Neural crest cell (in vitro differentiated cells): ENCODE measurements around the gene AP4E1. TPM values are rescaled to one million over a fixed set of nuclear protein-coding genes. Genes with fewer than 3 reads are reported as not detected.
"Not testable (repeated sequence)": the region's sequence is repeated elsewhere in the genome, so short reads cannot be mapped to it uniquely, and the experiment has no call there.

Experiments
- DNase-seq: peaks from one replicate; pipeline ENCODE4 v3.0.0; 2021; ENCODE audit warnings: low read depth, mixed read lengths, low spot score
- H3K27ac Mint-ChIP-seq: one replicate; pipeline ENCODE4 v1.8.0; 2021; ENCODE audit warnings: mild to moderate bottlenecking, mixed read lengths; ENCODE audit not compliant: unreplicated experiment
- H3K27me3 Mint-ChIP-seq: 2 replicates; pipeline ENCODE4 v1.8.0; 2021; ENCODE audit warnings: low read depth, mild to moderate bottlenecking, mixed read lengths
- H3K36me3 Mint-ChIP-seq: 2 replicates; pipeline ENCODE4 v1.8.0; 2021; ENCODE audit warnings: low read depth, mild to moderate bottlenecking, mixed read lengths
- H3K4me1 Mint-ChIP-seq: 2 replicates; pipeline ENCODE4 v1.8.0; 2021; ENCODE audit warnings: mixed read lengths
- H3K4me3 Mint-ChIP-seq: one replicate; pipeline ENCODE4 v1.8.0; 2021; ENCODE audit warnings: mild to moderate bottlenecking, mixed read lengths
- H3K9me3 Mint-ChIP-seq: 2 replicates; pipeline ENCODE4 v1.8.0; 2021; ENCODE audit warnings: mixed read lengths
- total RNA-seq: library from RNA; stranded (reverse); gene quantifications from 2 replicates; pipeline ENCODE4 v1.2.1, GENCODE V29; 2021
- TF ChIP-seq, protein P1 (sequence below): fragments of 200-600 bp; sonication (generic); conservative IDR thresholded peaks from 2 replicates; pipeline ENCODE4 v1.5.0; 2021; ENCODE audit warnings: antibody characterized with exemption, mild to moderate bottlenecking

Gene AP4E1
- total RNA-seq, 1 donor from 2014 or later: 10.8 TPM

DNA sequence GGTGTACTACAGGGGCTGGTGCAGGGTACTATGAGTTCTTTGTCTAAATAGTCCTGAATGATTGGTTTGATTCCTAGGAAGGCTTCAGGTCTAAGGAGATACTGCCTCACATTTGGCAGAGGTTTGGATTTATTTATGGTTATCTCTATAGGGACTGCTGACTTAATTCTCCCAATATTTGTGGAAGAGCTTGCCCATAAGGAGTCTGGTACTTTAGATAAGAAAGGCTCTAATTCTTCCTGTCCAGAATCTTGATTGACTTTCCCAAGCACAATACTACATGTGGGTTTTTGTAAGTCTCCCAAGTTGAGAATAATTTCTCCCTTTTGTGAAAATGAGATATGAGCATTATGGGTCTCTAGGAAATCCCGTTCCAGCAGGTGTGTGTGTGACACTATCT is 36.7 kb upstream of the AP4E1 start:
- H3K27me3 Mint-ChIP-seq: peaks cover 5% of the 10 kb centered on the region
- no peak overlapping the region for H3K4me3 Mint-ChIP-seq
- peaks cover 5% of the 10 kb centered on the region for H3K4me1 Mint-ChIP-seq
- no peak for DNase-seq
- H3K9me3 Mint-ChIP-seq: no peaks in the 10 kb centered on the region
- H3K27ac Mint-ChIP-seq: no peak overlapping the region
- no peaks in the 10 kb centered on the region for H3K36me3 Mint-ChIP-seq
- TF ChIP-seq, protein P1, sequence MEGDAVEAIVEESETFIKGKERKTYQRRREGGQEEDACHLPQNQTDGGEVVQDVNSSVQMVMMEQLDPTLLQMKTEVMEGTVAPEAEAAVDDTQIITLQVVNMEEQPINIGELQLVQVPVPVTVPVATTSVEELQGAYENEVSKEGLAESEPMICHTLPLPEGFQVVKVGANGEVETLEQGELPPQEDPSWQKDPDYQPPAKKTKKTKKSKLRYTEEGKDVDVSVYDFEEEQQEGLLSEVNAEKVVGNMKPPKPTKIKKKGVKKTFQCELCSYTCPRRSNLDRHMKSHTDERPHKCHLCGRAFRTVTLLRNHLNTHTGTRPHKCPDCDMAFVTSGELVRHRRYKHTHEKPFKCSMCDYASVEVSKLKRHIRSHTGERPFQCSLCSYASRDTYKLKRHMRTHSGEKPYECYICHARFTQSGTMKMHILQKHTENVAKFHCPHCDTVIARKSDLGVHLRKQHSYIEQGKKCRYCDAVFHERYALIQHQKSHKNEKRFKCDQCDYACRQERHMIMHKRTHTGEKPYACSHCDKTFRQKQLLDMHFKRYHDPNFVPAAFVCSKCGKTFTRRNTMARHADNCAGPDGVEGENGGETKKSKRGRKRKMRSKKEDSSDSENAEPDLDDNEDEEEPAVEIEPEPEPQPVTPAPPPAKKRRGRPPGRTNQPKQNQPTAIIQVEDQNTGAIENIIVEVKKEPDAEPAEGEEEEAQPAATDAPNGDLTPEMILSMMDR: no peak

DNA sequence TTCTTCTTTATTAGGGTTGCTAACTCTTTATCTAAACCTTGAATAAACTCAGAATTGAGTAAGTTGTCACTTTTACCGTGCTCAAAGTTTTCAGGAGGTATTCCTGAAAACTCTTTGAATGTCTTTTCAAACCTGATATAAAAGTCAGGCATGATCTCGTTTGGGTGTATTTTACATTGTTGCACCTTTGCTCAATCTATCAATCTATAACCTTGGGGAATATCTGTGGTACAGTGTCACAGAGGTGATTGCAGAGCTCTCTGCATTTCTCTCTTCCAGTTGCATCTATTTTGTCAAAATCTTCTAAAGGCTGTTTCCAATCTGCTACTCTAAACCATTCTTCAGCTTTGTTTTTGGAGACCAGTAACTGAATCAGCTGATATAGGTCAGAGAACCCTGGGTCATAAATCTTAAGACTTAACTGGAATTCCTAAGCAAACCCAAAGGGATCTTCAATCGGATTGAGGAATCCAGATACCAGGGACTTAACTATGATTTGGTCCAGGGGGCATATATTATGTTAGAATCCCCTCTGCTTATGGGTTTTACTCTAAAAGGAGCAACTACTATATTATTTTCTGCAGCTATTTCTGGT is 35.6 kb upstream of the AP4E1 start:
- no peaks in the 10 kb centered on the region for H3K9me3 Mint-ChIP-seq
- DNase-seq: no peak
- H3K4me1 Mint-ChIP-seq: peaks cover 8% of the 10 kb centered on the region
- TF ChIP-seq, protein P1: no peak
- H3K27me3 Mint-ChIP-seq: peaks cover 5% of the 10 kb centered on the region
- no peaks in the 10 kb centered on the region for H3K36me3 Mint-ChIP-seq
- H3K27ac Mint-ChIP-seq: no peak overlapping the region
- no peak overlapping the region for H3K4me3 Mint-ChIP-seq

DNA sequence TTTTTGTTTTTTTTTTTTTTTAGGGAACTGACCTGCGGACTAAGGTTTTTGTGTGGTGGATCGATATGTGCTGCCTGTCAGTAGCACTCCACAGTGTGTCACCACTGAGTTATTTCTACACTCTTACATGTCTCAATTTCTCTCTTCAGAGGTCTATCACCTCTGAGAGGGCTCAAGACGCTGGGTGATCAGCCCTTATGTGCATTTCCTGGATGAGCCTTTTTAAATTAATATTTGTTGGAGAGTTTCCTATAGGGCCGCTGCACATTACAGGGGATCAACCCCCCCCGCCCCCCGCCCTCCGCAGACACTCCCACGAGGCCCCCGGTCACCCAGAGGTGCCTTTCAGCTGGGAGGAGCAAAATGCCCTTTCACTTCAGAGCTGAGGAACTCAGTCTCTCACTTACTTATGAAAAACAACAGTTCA is 34.5 kb upstream of the AP4E1 start:
- Mint-ChIP-seq H3K9me3 (no peaks in the 10 kb centered on the region), H3K27me3 (peaks cover 5% of the 10 kb centered on the region), H3K27ac (no peak overlapping the region), H3K4me1 (peaks cover 8% of the 10 kb centered on the region), H3K36me3 (no peaks in the 10 kb centered on the region), H3K4me3 (no peak overlapping the region)
- TF ChIP-seq, protein P1: no peak
- no peak for DNase-seq

DNA sequence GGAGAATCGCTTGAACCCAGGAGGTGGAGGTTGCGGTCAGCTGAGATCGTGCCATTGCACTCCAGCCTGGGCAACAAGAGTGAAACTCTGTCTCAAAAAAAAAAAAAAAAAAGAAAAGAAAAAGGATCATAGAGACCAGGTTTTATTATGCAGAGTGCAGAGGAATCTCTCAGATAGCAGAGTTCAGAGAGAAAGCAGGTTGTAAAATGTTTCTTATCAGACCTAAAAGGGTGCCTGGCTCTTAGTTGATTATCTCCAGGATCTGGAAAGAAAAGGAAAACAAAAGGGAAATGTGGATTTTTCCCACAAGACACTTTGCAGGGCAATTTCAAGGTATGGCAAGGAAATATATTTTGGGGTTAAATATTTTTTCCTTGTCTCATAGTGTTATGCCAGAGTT is 33.2 kb upstream of the AP4E1 start:
- H3K36me3 Mint-ChIP-seq, H3K27ac Mint-ChIP-seq, H3K9me3 Mint-ChIP-seq, DNase-seq, H3K4me1 Mint-ChIP-seq, H3K27me3 Mint-ChIP-seq, H3K4me3 Mint-ChIP-seq: not testable (repeated sequence)

DNA sequence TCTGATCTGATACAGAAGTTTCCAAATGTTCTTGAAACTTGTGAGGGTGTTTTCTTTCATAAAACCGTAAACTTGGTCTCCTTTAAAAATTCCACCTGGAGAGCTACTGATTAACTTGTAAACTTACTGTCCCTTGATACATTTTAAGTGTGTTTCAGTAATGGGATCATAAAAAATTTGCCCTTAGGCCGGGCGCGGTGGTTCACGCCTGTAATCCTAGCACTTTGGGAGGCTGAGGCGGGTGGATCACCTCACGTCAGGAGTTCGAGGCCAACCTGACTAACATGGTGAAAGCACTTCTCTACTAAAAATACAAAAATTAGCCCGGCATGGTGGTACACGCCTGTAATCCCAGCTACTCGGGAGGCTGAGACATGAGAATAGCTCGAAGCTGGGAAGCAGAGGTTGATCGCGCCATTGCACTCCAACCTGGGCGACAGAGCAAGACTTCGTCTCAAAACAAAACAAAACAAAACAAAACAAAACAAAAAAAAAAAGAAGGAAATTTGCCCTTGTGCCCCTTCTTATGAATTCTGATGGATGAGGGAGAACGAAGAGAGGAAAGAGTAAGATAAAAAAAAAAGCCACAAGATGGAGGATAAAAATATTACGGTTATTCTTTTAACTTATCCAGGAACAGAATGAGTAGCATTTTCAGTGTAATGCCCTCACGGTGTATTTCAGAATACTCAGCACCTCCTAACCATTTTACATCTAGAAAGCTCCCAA is 32.1 kb upstream of the AP4E1 start:
- Mint-ChIP-seq H3K9me3 (no peaks in the 10 kb centered on the region), H3K27ac (peak overlapping the region; percentile 93), H3K4me1 (peaks cover 8% of the 10 kb centered on the region), H3K27me3 (peaks cover 4% of the 10 kb centered on the region), H3K36me3 (no peaks in the 10 kb centered on the region), H3K4me3 (no peak overlapping the region)
- TF ChIP-seq, protein P1: no peak
- no peak for DNase-seq

DNA sequence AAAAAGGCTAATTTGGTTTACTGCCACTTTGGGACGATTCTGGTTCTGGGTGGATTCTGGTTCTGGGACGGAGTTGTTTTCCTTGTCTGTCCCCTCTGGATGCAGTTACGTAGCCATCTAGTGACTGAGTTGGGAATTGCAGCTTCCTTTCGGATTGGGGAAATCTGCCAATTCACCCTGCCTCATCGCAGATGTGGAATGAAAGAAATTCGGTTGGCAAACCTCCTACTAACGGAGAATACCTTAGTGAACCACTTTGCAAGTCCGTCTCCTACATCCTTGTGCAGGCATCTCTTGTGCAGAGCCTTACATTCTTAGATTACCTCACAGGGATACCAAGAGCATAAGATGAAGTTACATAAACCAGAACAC is 31.5 kb upstream of the AP4E1 start:
- no peaks in the 10 kb centered on the region for H3K36me3 Mint-ChIP-seq
- H3K27me3 Mint-ChIP-seq: no peaks in the 10 kb centered on the region
- peaks cover 8% of the 10 kb centered on the region for H3K4me1 Mint-ChIP-seq
- no peak overlapping the region for H3K27ac Mint-ChIP-seq
- H3K9me3 Mint-ChIP-seq: no peaks in the 10 kb centered on the region
- TF ChIP-seq, protein P1: peak; percentile 92
- H3K4me3 Mint-ChIP-seq: no peak overlapping the region
- peak; percentile 91 for DNase-seq
